Epithelial cell of proximal tubule (primary cell): ENCODE data around the gene NXN. TPM values are rescaled to one million over a fixed set of nuclear protein-coding genes. Genes with fewer than 3 reads are reported as not detected.

ENCODE experiments used
- DNase-seq: peaks from one replicate; pipeline ENCODE4 v3.0.0-alpha.2; 2011; ENCODE audit warnings: low read depth
- H3K4me3 ChIP-seq: 2 replicates; pipeline ENCODE4 v1.5.1; 2011; ENCODE audit warnings: low read depth, mild to moderate bottlenecking, low read length
- CTCF ChIP-seq: conservative IDR thresholded peaks from 2 replicates; pipeline ENCODE4 v1.5.1; 2012; ENCODE audit warnings: low read depth, mild to moderate bottlenecking, low read length
- total RNA-seq: library from RNA; depleted of rRNA; stranded (reverse); fragments of >200 nt; gene quantifications from 2 replicates; pipeline ENCODE4 v1.2.3, GENCODE V29; 2015

The NXN gene
- total RNA-seq, 1 donor from 2014 or later: 31.1 TPM

- TF ChIP-seq CTCF: no peak
- DNase-seq: no peak
These were observed 75.7 kb downstream of the NXN start for GRCh38 chr17:903691-904481.

GRCh38 chr17:902463-902862, 77.1 kb downstream of the NXN start:
- TF ChIP-seq CTCF: no peak
- DNase-seq: no peak
- H3K4me3 ChIP-seq: no peak overlapping the region

More at GRCh38 chr17:903691-904481, 75.7 kb downstream of the NXN start:
- H3K4me3 ChIP-seq: no peak overlapping the region

- no peak for DNase-seq
- TF ChIP-seq CTCF: no peak
- no peak overlapping the region for H3K4me3 ChIP-seq
These were observed 77.6 kb downstream of the NXN start for GRCh38 chr17:901964-902363.

GRCh38 chr17:901191-901950, 78.2 kb downstream of the NXN start:
- TF ChIP-seq CTCF: no peak
- H3K4me3 ChIP-seq: no peak overlapping the region
- DNase-seq: no peak

- no peak for DNase-seq
- no peak overlapping the region for H3K4me3 ChIP-seq
- TF ChIP-seq CTCF: no peak
These were observed 79.1 kb downstream of the NXN start for GRCh38 chr17:900336-900934.

GRCh38 chr17:897970-898619, 81.5 kb downstream of the NXN start:
- DNase-seq: no peak
- TF ChIP-seq CTCF: no peak
- no peak overlapping the region for H3K4me3 ChIP-seq
